ENCODE data around the gene SLC23A3. TPM values are rescaled to one million over a fixed set of nuclear protein-coding genes. Genes with fewer than 3 reads are reported as not detected.

SLC23A3 gene
- total RNA-seq, 2 donors from 2014 or later, result 1.4 to 3.4 TPM

GRCh38 chr2:219159771-219160185 is 10.1 kb downstream of the SLC23A3 start:
- TF ChIP-seq CTCF (IDR thresholded peaks at IDR 0.05), result no peak
- no peaks in the 10 kb centered on the region for H3K36me3 ChIP-seq
- ATAC-seq (ENCODE audit: insufficient number of reproducible peaks, low FRiP score, low read depth), result no peak
- no peaks in the 10 kb centered on the region for H3K9me3 ChIP-seq
- peaks cover 4 to 5% of the 10 kb centered on the region in 2 donors for H3K4me1 ChIP-seq (ENCODE audit: control insufficient read depth in 1 of 2, low read depth in 2 of 2)
- H3K4me3 ChIP-seq, result peak overlapping the region; percentile 89
- no peaks in the 10 kb centered on the region for H3K27me3 ChIP-seq (replicated peaks; ENCODE audit: insufficient read depth)
- no peak for DNase-seq (ENCODE audit: low spot score)
- H3K27ac ChIP-seq, result peak overlapping the region; percentile 80 to 88

- ATAC-seq (ENCODE audit: insufficient number of reproducible peaks, low FRiP score, low read depth) (no peak), DNase-seq (ENCODE audit: low spot score) (no peak)
- Histone ChIP-seq H3K9me3 (no peaks in the 10 kb centered on the region), H3K4me1 (ENCODE audit: control insufficient read depth in 1 of 2, low read depth in 2 of 2) (peaks cover 4 to 5% of the 10 kb centered on the region in 2 donors), H3K27me3 (replicated peaks; ENCODE audit: insufficient read depth) (no peaks in the 10 kb centered on the region), H3K27ac (no peak overlapping the region), H3K36me3 (no peaks in the 10 kb centered on the region), H3K4me3 (no peak overlapping the region)
- TF ChIP-seq CTCF (IDR thresholded peaks at IDR 0.05), result no peak
These were observed 11.2 kb downstream of the SLC23A3 start for GRCh38 chr2:219158586-219158985.

- no peaks in the 10 kb centered on the region for H3K9me3 ChIP-seq
- no peaks in the 10 kb centered on the region for H3K27me3 ChIP-seq (replicated peaks; ENCODE audit: insufficient read depth)
- ATAC-seq (ENCODE audit: insufficient number of reproducible peaks, low FRiP score, low read depth), result no peak
- peaks cover 4 to 5% of the 10 kb centered on the region in 2 donors for H3K4me1 ChIP-seq (ENCODE audit: control insufficient read depth in 1 of 2, low read depth in 2 of 2)
- no peak for TF ChIP-seq CTCF (IDR thresholded peaks at IDR 0.05)
- no peaks in the 10 kb centered on the region for H3K36me3 ChIP-seq
- no peak overlapping the region for H3K27ac ChIP-seq
- no peak for DNase-seq (ENCODE audit: low spot score)
- no peak overlapping the region for H3K4me3 ChIP-seq
These were observed 11.8 kb downstream of the SLC23A3 start for GRCh38 chr2:219158025-219158424.

GRCh38 chr2:219157396-219157795 is 12.4 kb downstream of the SLC23A3 start:
- no peaks in the 10 kb centered on the region for H3K9me3 ChIP-seq
- no peak for ATAC-seq (ENCODE audit: insufficient number of reproducible peaks, low FRiP score, low read depth)
- H3K27ac ChIP-seq, result no peak overlapping the region
- no peak overlapping the region for H3K4me3 ChIP-seq
- H3K4me1 ChIP-seq (ENCODE audit: control insufficient read depth in 1 of 2, low read depth in 2 of 2), result peaks cover 4 to 5% of the 10 kb centered on the region in 2 donors
- no peak for TF ChIP-seq CTCF (IDR thresholded peaks at IDR 0.05)
- H3K36me3 ChIP-seq, result no peaks in the 10 kb centered on the region
- H3K27me3 ChIP-seq (replicated peaks; ENCODE audit: insufficient read depth), result no peaks in the 10 kb centered on the region
- no peak for DNase-seq (ENCODE audit: low spot score)

GRCh38 chr2:219155054-219155644 is 14.7 kb downstream of the SLC23A3 start:
- Histone ChIP-seq H3K27ac (no peak overlapping the region), H3K4me1 (ENCODE audit: control insufficient read depth in 1 of 2, low read depth in 2 of 2) (peaks cover 4 to 5% of the 10 kb centered on the region in 2 donors), H3K36me3 (no peaks in the 10 kb centered on the region), H3K4me3 (no peak overlapping the region), H3K9me3 (no peaks in the 10 kb centered on the region), H3K27me3 (replicated peaks; ENCODE audit: insufficient read depth) (no peaks in the 10 kb centered on the region)
- ATAC-seq (ENCODE audit: insufficient number of reproducible peaks, low FRiP score, low read depth), result no peak
- TF ChIP-seq CTCF (IDR thresholded peaks at IDR 0.05), result peak; percentile 51
- DNase-seq (ENCODE audit: low spot score), result no peak
